Astrocyte of the hippocampus (primary cell): Measurements from ENCODE around the gene KNDC1.

Experiments
- DNase-seq: peaks from one replicate; pipeline ENCODE4 v3.0.0; 2011; ENCODE audit warnings: low read depth, low spot score

The KNDC1 gene

GRCh38 chr10:133204226-133205015 lies 44.4 kb downstream of the KNDC1 start:
- DNase-seq = no peak

DNA sequence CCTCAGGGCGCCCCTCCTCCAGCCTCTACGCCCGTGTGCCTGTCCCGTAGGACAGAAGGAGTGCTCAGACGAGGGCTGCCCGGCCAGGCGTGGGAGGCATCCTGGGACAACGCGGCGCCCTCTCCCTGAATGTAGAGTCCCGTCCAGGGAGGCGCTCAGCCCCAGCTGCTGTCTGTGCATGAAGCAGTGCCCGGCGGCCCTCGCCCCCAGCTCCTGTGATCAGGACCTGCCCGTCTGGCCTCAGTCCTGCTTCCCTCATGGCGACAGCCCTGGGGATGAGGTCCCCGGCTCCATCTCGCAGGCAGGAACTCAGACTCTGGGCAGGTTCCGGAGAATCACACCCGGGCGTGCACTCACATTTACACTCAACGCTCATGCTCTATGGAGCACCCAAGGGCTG lies 45.1 kb downstream of the KNDC1 start:
- no peak for DNase-seq

GRCh38 chr10:133206356-133207040 lies 46.5 kb downstream of the KNDC1 start:
- DNase-seq = no peak

- no peak for DNase-seq
These were observed 47.1 kb downstream of the KNDC1 start for GRCh38 chr10:133207041-133207600.

DNA sequence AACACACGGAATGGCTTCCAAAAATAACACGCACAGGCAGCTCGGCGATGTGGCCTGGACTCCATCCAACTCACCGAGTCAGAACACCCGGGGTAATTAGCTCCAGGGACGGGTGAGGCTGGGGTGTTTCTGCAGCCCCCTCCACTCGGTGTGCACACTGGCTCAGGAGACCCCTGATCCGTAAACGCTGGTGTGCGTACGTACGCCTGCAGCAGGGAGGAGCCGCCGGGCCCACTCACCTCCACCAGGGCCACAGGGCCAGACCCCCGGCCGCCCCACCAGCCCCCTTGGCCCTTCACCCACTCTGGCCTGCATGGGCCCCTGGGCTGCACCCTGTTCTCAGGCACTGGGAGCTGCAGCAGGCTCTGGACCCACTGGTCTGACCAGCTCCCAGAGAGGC lies 47.6 kb downstream of the KNDC1 start:
- peak; percentile 30 for DNase-seq

GRCh38 chr10:133208466-133208865 lies 48.4 kb downstream of the KNDC1 start:
- no peak for DNase-seq

- no peak for DNase-seq
These were observed 49.1 kb downstream of the KNDC1 start for GRCh38 chr10:133209117-133209516.

GRCh38 chr10:133209641-133210040 lies 49.6 kb downstream of the KNDC1 start:
- no peak for DNase-seq

DNA sequence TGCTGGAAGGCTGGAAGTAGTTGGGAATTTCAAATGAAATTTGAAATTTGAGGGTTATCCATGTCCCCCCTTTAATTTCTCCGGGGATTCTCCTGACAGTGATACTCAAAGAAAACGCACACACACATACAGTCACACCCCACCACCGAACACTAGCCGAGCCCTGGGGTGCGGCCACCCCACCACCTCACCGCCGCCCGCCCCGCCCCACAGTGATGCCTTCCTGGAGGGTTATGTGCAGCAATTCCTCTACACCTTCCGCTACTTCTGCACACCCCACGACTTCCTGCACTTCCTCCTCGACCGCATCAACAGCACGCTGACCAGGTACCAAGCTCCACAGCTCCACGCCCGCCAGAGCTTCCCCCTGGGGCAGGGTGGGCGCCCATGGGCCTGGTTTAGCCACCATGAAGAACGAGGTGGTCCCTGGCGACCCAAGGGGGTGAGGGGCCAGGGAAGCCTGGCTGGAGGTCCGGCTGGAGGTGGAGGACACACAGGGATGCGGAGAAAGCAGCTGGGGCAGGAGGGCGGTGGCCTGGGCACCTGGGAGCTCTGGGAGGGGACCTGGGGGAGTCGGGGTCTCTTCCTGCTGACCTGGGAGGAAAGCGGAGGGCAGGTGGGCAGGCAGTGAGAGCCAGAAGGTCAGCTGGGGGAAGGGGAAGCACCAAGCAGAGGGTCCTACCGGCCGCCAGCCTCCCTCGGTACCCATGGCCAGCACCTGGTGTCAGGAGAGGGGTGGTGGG lies 50.5 kb downstream of the KNDC1 start:
- no peak for DNase-seq

DNA sequence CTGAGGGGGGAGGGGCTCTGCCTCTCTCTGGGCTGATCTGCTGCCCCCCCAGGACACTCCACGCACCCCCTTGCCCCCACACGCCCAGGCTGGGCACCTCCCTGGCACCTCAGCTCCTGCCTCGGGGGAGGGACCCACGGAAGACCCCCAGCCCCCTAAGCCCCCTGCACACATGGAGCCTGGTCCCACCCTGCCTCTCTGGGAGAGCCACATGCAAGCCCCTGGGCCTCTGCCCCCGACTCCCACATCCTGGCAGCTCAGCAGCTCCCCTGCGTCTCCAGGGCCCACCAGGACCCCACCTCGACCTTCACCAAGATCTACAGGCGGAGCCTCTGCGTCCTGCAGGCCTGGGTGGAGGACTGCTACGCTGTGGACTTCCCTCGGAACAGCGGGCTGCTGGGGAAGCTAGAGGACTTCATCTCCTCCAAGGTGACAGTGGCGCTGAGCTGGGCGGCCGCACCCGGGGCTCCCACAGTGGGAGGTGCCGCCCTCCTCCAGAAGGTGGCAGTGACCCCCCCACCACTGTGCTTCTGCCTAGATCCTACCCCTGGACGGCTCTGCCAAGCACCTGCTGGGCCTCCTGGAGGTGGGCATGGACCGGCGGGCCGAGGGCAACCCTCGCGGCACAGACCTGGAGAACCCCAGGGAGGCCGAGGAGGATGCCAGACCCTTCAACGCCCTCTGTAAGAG lies 51.3 kb downstream of the KNDC1 start:
- DNase-seq = no peak

GRCh38 chr10:133211959-133212852 lies 52.2 kb downstream of the KNDC1 start:
- no peak for DNase-seq

- no peak for DNase-seq
These were observed 53.0 kb downstream of the KNDC1 start for GRCh38 chr10:133212853-133213494.

GRCh38 chr10:133213641-133214467 lies 53.8 kb downstream of the KNDC1 start:
- no peak for DNase-seq

DNA sequence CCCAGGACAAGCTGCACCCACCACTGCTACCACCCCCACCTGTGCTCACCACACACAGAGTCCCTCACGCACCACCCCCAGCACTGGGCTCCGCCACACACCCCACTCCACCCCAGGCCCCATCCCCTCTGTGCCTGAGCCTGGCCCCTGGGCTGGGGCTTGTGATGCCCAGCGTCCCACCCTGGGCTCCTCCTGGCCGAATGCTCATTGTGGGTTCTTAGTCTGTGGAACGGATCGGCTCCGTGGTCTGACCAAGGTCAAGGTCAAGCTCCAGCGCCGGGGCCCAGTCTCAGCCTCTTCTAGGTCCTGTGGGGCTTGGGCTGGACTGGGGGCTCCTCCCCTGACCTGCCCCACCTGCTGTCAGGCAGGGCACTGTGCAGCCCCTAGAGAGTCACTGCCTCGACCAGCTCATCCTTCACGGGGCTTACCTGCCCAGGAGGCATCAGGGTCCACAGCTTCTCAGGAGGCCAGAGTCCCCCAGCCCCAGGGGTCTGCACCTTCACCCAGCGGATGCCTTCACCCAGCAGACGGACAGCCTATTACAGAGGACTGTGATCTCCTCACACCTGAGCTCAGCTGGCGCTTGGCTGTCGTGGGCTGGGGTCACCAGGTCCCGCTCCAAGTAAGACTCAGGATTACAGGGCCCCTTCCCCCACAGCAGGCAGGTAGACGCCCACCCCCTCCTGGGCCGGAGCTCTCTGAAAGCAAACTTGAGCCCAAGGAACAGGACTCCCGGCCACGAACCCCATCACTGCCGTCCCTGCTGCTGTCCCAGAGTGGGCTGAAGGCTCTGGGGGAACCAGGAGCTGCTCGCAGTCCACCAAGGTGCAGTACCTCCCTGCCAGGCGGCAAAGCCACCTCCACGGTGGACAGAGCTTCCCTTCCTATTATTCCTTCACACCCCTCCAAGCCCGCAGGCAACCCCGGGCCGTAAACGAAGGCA lies 54.7 kb downstream of the KNDC1 start:
- DNase-seq = no peak

DNA sequence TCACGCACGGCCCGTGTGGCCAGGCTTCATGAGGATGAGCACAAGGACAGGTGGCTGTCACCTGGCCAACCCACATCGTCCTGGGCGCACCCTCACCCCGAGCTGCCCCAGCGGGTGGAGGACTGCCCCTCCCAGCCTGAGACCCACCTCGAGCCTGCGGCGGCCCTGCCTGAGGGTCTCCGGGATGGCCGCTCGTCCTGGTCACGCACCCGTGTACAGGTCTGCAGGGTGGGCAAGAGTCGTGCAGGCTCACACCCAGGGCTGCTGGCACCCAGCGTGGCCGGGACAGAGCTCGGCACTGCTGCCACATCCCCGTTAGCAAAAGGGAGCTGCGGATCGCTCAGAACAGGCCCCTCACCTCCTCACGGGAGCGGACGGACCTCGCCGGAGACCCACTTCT lies 55.6 kb downstream of the KNDC1 start:
- DNase-seq = no peak

DNA sequence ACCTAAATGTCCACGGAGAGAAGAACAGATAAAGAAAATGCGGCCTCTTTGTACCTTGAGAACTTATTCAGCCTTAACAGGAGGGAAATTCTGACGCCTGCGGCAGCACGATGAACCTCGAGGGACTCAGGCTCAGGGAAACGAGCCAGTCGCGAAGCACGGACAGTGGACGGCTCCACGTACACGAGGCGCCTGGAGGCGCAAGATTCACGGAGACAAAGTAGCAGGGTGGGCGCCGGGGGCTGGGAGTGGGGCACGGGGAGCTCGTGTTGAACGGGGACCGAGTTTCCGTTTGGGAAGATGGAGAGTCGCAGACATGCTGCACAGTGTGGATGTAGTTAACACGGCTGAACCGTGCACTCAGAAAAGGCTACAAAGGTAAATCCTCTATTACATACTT lies 56.8 kb downstream of the KNDC1 start:
- DNase-seq = no peak

DNA sequence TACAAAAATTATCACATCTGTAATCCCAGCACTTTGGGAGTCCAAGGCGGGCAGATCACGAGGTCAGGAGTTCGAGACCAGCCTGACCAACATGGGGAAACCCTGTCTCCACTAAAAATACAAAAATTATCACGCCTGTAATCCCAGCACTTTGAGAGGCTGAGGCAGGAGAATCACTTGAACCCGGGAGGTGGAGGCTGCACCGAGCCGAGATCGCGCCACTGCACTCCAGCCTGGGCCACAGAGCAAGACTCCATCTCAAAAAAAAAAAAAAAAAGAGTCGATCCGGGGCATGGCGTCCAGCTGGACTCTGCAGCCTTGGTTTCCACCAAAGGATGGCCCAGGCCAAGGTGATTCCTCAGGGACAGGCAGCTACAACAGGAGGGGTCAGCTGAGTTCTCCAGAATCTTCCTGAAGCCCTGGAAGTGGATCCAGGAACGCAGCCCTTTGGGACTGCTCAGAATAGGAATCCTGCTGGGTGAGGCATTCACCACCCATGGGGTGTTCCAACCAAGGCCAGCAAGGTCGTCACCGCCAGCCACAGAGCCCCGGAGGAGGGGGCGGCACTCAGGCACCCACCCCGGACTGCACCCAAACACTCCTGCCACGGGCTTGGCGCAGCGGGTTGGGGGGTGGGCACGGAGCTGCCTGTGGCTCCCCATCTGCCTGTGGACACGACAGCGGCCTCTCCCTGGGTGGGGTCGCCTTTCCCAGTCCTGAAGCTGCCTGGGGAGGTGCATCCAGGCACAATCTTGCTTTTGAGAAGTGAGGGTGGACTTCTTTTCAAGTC lies 58.0 kb downstream of the KNDC1 start:
- no peak for DNase-seq
